ENCODE data around the gene SERGEF.

Gene SERGEF

GRCh38 chr11:17750801-17751165 lies 262.1 kb downstream of the SERGEF start:
- no peak for DNase-seq (ENCODE audit: low read depth in 3 of 3)

GRCh38 chr11:17750013-17750800 lies 262.6 kb downstream of the SERGEF start:
- no peak for DNase-seq (ENCODE audit: low read depth in 3 of 3)

- no peak for DNase-seq (ENCODE audit: low read depth in 3 of 3)
Observed at GRCh38 chr11:17748761-17749721, 263.8 kb downstream of the SERGEF start.

- no peak for DNase-seq (ENCODE audit: low read depth in 3 of 3)
Observed at GRCh38 chr11:17748044-17748443, 264.8 kb downstream of the SERGEF start.

GRCh38 chr11:17747131-17747955 lies 265.5 kb downstream of the SERGEF start:
- no peak for DNase-seq (ENCODE audit: low read depth in 3 of 3)

- DNase-seq (ENCODE audit: low read depth in 3 of 3): no peak
Observed at GRCh38 chr11:17746096-17746495, 266.8 kb downstream of the SERGEF start.

GRCh38 chr11:17745023-17745772 lies 267.6 kb downstream of the SERGEF start:
- DNase-seq (ENCODE audit: low read depth in 3 of 3): no peak

GRCh38 chr11:17744151-17744940 lies 268.5 kb downstream of the SERGEF start:
- DNase-seq (ENCODE audit: low read depth in 3 of 3): no peak

- no peak for DNase-seq (ENCODE audit: low read depth in 3 of 3)
Observed at GRCh38 chr11:17743808-17744119, 269.1 kb downstream of the SERGEF start.

GRCh38 chr11:17743026-17743807 lies 269.6 kb downstream of the SERGEF start:
- no peak for DNase-seq (ENCODE audit: low read depth in 3 of 3)

- no peak for DNase-seq (ENCODE audit: low read depth in 3 of 3)
Observed at GRCh38 chr11:17742019-17742418, 270.8 kb downstream of the SERGEF start.

- DNase-seq (ENCODE audit: low read depth in 3 of 3): no peak
Observed at GRCh38 chr11:17741487-17741886, 271.4 kb downstream of the SERGEF start.

- DNase-seq (ENCODE audit: low read depth in 3 of 3): no peak
Observed at GRCh38 chr11:17740649-17741235, 272.1 kb downstream of the SERGEF start.

- no peak for DNase-seq (ENCODE audit: low read depth in 3 of 3)
Observed at GRCh38 chr11:17739945-17740338, 272.9 kb downstream of the SERGEF start.

GRCh38 chr11:17738151-17738973 lies 274.5 kb downstream of the SERGEF start:
- DNase-seq (ENCODE audit: low read depth in 3 of 3): no peak
